T-helper 17 cell (primary cell): ENCODE results near the gene PKP1. TPM values are rescaled to one million over a fixed set of nuclear protein-coding genes. Genes with fewer than 3 reads are reported as not detected.

Experiments
- ATAC-seq: fragments of 150-1000 bp; cut with Tn5 transposase; 2 replicates; pipeline ENCODE4 v1.10.0; 2021; ENCODE audit warnings: mild to moderate bottlenecking, moderate library complexity
- DNase-seq, 3 donors: peaks; one replicate each; pipeline versions ENCODE4 v3.0.0 to v3.0.0-alpha.2; 2020 to 2021
- H3K9me3 ChIP-seq: one replicate; pipeline ENCODE4 v1.7.0; 2013; ENCODE audit warnings: low read length, mild to moderate bottlenecking; ENCODE audit not compliant: control insufficient read depth, poor library complexity, severe bottlenecking
- H3K27ac Mint-ChIP-seq: one replicate; pipeline ENCODE4 v1.8.0; 2022; ENCODE audit warnings: mild to moderate bottlenecking, moderate library complexity, mixed read lengths
- H3K27me3 Mint-ChIP-seq: one replicate; pipeline ENCODE4 v1.8.0; 2022; ENCODE audit warnings: mixed read lengths
- H3K36me3 Mint-ChIP-seq: one replicate; pipeline ENCODE4 v1.8.0; 2022; ENCODE audit warnings: low read depth, mixed read lengths
- H3K4me1 Mint-ChIP-seq: one replicate; pipeline ENCODE4 v1.8.0; 2022; ENCODE audit warnings: mild to moderate bottlenecking, mixed read lengths
- H3K4me3 Mint-ChIP-seq: one replicate; pipeline ENCODE4 v1.8.0; 2022; ENCODE audit warnings: mild to moderate bottlenecking, moderate library complexity, mixed read lengths
- total RNA-seq, 4 donors: library from RNA in 2 of 4; stranded (reverse) in 2 of 4; gene quantifications; one replicate each; pipeline ENCODE4 v1.2.3 and lab custom pipeline; 2022 to 2026

The PKP1 gene
- total RNA-seq, 2 donors from 2014 or later: not detected

DNA sequence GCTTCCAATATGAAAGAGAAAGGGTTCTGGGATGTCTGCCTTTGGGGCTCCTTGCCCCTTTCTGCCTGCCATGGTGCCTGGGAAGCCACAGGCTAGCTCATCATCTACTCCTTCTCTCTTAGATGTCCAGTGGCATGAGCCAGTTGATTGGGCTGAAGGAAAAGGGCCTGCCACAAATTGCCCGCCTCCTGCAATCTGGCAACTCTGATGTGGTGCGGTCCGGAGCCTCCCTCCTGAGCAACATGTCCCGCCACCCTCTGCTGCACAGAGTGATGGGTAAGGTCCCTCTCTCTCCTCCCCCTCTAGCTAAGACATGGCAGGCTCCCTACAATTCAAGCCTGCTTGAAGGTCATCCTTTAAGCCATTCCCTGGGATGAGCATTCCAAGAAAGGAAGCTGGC lies 41.0 kb downstream of the PKP1 start:
- H3K36me3 Mint-ChIP-seq: no peaks in the 10 kb centered on the region
- ATAC-seq (no peak), DNase-seq (no peak)
- H3K27ac Mint-ChIP-seq: no peak overlapping the region
- peaks cover 2% of the 10 kb centered on the region for H3K4me1 Mint-ChIP-seq
- H3K27me3 Mint-ChIP-seq: peaks cover 31% of the 10 kb centered on the region
- H3K9me3 ChIP-seq: no peaks in the 10 kb centered on the region
- no peak overlapping the region for H3K4me3 Mint-ChIP-seq

DNA sequence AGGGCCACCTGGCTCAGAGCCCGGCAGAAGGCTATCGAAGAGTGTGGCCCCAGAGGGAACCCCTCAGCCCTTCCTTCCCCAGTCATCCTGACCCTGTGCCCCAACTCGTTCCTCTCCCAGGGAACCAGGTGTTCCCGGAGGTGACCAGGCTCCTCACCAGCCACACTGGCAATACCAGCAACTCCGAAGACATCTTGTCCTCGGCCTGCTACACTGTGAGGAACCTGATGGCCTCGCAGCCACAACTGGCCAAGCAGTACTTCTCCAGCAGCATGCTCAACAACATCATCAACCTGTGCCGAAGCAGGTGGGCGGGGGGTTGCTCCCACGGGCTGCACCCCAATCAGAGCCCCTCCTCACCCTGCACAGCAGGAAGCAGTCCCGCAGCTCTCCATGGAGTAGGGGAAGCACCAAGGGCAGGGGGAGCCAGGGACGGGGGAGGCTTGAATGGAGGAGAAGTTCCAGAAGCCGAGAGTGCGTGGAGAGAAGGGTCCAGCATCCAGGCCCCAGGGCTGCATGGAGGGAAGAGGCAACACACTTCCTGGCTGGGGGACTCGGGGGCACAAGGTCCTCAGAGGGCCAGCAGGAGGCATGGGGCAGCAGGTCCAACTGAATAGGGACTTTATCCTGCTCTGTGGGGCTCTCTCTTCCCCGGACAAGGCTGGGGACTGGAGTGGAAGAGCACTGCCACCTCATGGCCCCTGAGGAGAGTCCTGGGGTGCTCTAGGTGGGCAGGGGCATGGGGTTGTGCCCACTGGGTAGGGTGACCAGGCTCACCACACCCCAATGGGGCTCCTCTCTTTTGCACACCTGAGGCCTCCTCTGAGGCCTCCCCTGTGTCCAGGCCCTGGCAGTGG lies 41.7 kb downstream of the PKP1 start:
- no peaks in the 10 kb centered on the region for H3K9me3 ChIP-seq
- no peak overlapping the region for H3K27ac Mint-ChIP-seq
- no peaks in the 10 kb centered on the region for H3K36me3 Mint-ChIP-seq
- H3K4me3 Mint-ChIP-seq: no peak overlapping the region
- DNase-seq (no peak), ATAC-seq (no peak)
- H3K4me1 Mint-ChIP-seq: no peaks in the 10 kb centered on the region
- peaks cover 31% of the 10 kb centered on the region for H3K27me3 Mint-ChIP-seq

DNA sequence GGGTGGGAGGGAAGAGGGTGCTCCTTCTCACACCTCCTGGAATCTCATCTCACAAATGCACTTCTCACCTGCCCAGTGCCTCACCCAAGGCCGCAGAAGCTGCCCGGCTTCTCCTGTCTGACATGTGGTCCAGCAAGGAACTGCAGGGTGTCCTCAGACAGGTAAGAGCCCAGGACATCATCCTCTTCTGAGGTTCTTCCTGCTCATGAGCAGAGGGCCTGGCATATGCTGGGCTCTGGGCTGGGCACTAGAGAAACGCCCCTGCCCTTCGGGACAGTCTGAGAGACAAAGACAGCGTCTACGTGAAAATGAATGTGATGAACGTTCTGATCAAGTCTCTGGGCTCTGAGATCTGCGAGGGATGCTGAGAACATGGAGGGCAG lies 42.4 kb downstream of the PKP1 start:
- no peak overlapping the region for H3K27ac Mint-ChIP-seq
- DNase-seq: no peak

DNA sequence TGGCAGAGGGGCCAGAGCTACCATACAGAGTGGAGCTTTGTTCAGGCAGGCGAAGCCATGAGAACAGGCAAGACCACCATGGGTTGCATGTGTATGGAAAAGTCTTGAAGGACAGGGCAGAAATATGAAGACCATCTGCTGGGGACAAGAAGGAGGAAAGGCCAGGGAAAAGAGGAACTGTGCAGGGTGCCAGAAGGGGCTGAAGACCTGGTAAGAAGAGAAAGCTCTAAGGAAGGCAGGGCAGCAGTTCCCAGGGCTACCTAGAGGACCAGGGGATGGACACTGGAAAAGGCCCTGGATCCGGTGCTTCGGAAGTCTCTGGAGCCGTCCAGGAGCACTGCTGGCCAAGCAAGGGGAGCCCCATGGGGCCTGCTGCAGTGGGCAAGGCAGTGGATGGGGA lies 43.4 kb downstream of the PKP1 start:
- no peak for ATAC-seq
- Mint-ChIP-seq H3K27ac (no peak overlapping the region), H3K36me3 (no peaks in the 10 kb centered on the region), H3K27me3 (peaks cover 33% of the 10 kb centered on the region), H3K4me3 (no peak overlapping the region), H3K4me1 (no peaks in the 10 kb centered on the region)
- DNase-seq: no peak
- H3K9me3 ChIP-seq: no peaks in the 10 kb centered on the region

More for the DNA sequence above, 42.4 kb downstream of the PKP1 start:
- no peak overlapping the region for H3K4me3 Mint-ChIP-seq
- peaks cover 31% of the 10 kb centered on the region for H3K27me3 Mint-ChIP-seq
- H3K36me3 Mint-ChIP-seq: no peaks in the 10 kb centered on the region
- no peaks in the 10 kb centered on the region for H3K9me3 ChIP-seq
- no peak for ATAC-seq
- H3K4me1 Mint-ChIP-seq: no peaks in the 10 kb centered on the region

DNA sequence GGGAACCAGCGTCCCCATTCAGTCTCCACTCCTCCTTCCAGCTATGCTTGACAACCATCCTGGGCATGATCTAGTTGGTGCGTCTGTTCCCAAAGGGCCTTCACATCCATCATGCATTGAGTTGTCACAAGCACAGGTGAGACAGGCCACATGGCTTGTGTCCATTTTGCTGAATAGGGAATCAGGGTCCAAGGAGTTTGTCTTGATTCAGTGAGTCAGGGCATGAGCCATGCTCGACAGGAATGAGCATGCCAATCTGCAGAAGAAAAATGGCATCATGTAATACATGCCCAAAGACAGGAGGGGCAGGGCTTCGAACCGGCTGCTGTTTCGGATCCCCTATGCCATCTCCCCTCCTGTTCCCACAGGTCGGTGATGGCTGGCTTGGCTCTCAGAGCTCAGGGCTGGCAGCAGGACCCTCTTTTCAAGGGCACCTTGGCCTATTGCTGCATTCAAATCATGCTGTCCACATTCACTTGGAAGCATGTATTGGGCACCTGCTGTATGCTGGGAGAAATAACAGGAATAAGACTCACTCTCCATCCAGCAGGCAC lies 44.5 kb downstream of the PKP1 start:
- Mint-ChIP-seq H3K27ac (no peak overlapping the region), H3K4me3 (no peak overlapping the region), H3K36me3 (no peaks in the 10 kb centered on the region), H3K27me3 (peaks cover 35% of the 10 kb centered on the region), H3K4me1 (no peaks in the 10 kb centered on the region)
- H3K9me3 ChIP-seq: no peaks in the 10 kb centered on the region
- DNase-seq: no peak
- no peak for ATAC-seq

DNA sequence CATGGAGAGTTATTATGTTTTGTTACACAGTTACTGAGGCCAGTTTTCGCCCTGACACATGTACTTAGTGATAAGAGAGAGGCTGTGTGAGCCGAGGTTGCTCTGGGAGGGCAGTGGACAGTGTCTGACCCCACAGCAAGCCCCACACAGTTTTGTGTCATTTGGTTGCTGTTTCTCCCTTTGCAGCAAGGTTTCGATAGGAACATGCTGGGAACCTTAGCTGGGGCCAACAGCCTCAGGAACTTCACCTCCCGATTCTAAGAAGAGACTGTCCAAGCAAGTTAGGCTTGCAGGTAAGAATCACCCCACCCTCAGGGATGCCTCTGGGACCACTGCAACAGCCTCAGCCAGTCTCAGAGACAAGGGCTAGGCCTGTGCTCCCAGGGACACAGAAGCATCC lies 45.3 kb downstream of the PKP1 start:
- no peak for DNase-seq
- Mint-ChIP-seq H3K27me3 (peaks cover 29% of the 10 kb centered on the region), H3K27ac (no peak overlapping the region)

DNA sequence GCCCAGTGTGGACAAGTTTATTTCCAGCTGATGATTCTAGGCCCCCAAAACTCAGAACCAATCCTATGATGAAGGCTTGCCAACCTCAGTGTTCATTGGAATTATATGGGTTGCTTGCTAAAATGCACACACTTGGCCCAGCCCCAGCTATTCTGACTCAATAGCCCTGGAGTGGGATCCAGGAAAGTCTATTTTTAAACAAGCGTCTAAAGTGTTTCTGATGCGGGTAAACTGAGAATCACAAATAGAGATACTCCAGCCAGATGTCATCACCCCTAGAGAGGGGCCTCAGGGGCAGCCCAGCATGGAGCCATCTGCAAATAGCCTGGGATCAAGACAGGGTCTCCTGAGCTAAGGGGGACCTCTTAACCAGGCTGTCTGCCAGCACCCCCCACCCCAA lies 46.0 kb downstream of the PKP1 start:
- DNase-seq: no peak
- H3K36me3 Mint-ChIP-seq: no peaks in the 10 kb centered on the region
- H3K4me3 Mint-ChIP-seq: no peak overlapping the region
- no peaks in the 10 kb centered on the region for H3K4me1 Mint-ChIP-seq
- no peak for ATAC-seq
- peaks cover 26% of the 10 kb centered on the region for H3K27me3 Mint-ChIP-seq
- no peak overlapping the region for H3K27ac Mint-ChIP-seq
- no peaks in the 10 kb centered on the region for H3K9me3 ChIP-seq

More for the DNA sequence above, 45.3 kb downstream of the PKP1 start:
- H3K9me3 ChIP-seq: no peaks in the 10 kb centered on the region
- Mint-ChIP-seq H3K4me3 (no peak overlapping the region), H3K36me3 (no peaks in the 10 kb centered on the region), H3K4me1 (no peaks in the 10 kb centered on the region)
- ATAC-seq: no peak

DNA sequence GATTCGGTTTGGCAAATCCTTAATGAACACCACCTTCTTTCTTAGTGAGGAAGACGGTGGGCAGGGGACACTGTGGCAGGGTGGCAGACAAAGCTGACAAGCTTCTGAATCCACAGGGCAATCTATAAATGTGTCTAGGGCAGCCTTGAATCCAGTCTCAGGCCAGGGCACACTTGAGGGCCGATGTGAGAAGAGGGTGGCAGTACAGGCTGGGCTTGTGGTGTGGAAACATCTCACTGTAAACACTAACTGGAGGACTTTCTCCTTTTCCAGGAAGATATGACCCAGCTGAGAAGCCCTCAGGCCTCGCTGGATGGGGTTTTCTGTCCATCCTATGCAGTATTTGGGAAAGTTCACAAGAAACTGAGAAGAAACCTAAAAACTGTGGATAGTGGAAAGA lies 46.5 kb downstream of the PKP1 start:
- Mint-ChIP-seq H3K4me1 (no peaks in the 10 kb centered on the region), H3K36me3 (no peaks in the 10 kb centered on the region), H3K27me3 (peaks cover 31% of the 10 kb centered on the region), H3K27ac (peak overlapping the region; percentile 21), H3K4me3 (no peak overlapping the region)
- H3K9me3 ChIP-seq: no peaks in the 10 kb centered on the region
- ATAC-seq (no peak), DNase-seq (no peak)

DNA sequence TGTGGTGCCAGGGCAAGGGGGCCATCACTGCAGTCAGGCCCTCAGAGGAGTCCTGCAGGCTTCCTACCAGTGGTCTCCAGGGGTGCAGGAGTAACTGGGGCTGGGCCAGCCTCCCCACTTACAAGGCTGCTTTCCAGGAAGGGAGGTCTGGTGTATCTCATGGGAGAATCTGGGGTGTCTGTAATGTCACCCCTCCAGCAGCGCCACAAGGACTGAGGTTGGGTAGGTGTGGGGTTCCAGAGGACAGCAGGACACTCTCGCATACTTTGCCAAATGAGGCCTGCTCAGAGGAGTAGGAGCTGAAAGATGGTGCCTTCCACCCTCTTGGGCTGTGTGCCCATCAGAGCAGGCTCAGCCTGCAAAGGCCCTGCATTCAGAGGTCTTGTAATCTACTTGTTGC lies 47.2 kb downstream of the PKP1 start:
- ATAC-seq: no peak

DNA sequence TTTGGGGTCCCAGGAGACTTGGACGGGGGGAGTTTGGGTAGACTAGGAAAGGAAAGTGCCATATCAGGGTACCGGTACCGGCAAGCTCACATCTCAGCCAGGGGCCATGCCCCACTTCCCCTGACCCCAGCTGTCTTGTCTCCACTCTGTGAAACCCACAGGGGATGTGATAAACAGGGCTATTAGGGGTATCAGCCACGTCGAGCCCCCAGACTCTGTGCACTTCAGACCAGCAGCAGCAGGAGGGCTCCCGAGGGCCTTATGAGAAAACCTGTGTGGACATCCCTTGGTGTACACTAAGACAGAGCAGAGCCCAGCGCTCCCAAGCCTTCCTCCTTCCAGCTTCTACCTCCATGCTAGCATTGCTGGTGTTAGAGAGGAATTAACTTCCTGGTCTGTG lies 47.9 kb downstream of the PKP1 start:
- no peak overlapping the region for H3K27ac Mint-ChIP-seq
- ATAC-seq (no peak), DNase-seq (no peak)
- H3K9me3 ChIP-seq: no peaks in the 10 kb centered on the region
- H3K4me1 Mint-ChIP-seq: no peaks in the 10 kb centered on the region
- peaks cover 34% of the 10 kb centered on the region for H3K27me3 Mint-ChIP-seq
- no peak overlapping the region for H3K4me3 Mint-ChIP-seq
- no peaks in the 10 kb centered on the region for H3K36me3 Mint-ChIP-seq

More for the DNA sequence above, 47.2 kb downstream of the PKP1 start:
- no peaks in the 10 kb centered on the region for H3K36me3 Mint-ChIP-seq
- no peak overlapping the region for H3K27ac Mint-ChIP-seq
- no peak overlapping the region for H3K4me3 Mint-ChIP-seq
- H3K9me3 ChIP-seq: no peaks in the 10 kb centered on the region
- peaks cover 36% of the 10 kb centered on the region for H3K27me3 Mint-ChIP-seq
- no peak for DNase-seq
- H3K4me1 Mint-ChIP-seq: no peaks in the 10 kb centered on the region

DNA sequence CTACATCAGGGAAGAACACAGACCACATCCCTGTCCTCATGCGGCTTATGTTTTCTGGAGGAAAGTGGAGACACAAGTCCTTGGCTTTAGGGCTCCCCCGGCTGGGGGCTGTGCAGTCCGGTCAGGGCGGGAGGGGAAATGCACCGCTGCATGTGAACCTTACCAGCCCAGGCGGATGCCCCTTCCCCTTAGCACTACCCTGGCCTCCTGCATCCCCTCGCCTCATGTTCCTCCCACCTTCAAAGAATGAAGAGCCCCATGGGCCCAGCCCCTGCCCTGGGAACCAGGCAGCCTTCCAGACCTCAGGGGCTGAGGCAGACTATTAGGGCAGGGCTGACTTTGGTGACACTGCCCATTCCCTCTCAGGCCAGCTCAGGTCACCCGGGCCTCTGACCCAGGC lies 48.7 kb downstream of the PKP1 start:
- ATAC-seq (no peak), DNase-seq (no peak)
- no peaks in the 10 kb centered on the region for H3K9me3 ChIP-seq
- Mint-ChIP-seq H3K4me3 (no peak overlapping the region), H3K27ac (no peak overlapping the region), H3K4me1 (no peaks in the 10 kb centered on the region), H3K36me3 (no peaks in the 10 kb centered on the region), H3K27me3 (peaks cover 33% of the 10 kb centered on the region)

DNA sequence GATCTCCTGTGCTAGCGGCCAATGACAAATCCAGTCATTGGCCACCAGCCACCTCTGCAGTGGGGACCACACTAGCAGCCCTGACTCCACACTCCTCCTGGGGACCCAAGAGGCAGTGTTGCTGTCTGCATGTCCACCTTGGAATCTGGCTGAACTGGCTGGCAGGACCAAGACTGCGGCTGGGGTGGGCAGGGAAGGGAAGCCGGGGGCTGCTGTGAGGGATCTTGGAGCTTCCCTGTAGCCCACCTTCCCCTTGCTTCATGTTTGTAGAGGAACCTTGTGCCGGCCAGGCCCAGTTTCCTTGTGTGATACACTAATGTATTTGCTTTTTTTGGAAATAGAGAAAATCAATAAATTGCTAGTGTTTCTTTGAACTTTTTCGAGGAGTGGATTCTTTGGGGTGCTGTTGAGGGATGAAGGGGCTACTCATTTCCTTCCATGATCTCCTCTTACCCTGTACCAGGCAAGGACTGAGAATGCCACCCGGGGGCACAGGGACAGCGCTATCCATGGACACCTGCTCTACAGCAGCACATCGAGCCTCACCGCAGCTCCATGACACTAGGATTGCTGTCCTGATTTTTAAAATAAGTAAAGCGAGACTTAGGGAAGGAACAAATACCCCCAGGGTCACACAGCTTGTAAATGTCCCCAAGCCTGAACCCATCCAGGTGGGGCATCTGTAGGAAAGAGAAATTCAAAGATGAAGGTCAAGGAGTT lies 49.5 kb downstream of the PKP1 start:
- ATAC-seq (no peak), DNase-seq (no peak)
- Mint-ChIP-seq H3K27me3 (peaks cover 32% of the 10 kb centered on the region), H3K36me3 (no peaks in the 10 kb centered on the region), H3K4me3 (no peak overlapping the region), H3K27ac (no peak overlapping the region), H3K4me1 (no peaks in the 10 kb centered on the region)
- H3K9me3 ChIP-seq: no peaks in the 10 kb centered on the region

DNA sequence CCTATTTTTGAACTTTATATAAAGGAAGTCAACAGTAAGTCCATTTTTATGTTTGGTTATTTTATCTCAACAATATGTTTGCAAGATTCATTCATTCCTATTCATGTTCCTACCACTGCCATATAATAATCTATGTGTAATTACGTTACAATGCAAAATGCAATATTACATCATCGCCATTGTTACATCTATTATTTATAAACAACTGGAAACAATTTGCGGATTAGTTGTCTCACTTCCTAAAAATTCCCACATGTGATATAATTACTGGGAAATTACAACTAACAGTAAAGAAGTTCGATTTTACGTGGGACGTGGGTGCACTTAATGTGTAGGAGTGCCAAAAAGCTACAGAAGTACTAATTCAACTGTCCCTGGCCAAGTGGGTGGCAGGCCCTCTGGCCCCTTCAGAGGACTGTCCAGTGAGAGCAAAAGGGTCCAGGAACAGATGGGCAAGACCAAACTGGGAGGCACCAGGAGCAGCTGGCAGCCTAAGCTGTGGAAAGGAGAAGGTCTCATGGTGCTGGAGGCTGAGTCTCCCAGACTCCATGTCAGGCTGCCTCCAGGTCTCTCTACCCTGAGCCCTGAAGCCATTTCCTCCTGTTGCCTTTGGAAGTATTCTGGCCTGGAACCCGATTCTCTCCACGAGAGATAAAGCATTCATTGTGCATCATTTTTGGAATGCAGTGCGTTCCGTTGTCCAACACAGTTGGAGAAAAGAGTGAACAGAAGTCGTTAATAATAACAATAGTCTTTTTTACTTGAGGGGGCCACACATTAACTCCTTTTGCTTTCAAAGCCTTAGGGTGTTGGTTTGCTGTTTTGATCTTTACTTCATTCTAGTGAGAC lies 51.2 kb downstream of the PKP1 start:
- no peaks in the 10 kb centered on the region for H3K9me3 ChIP-seq
- Mint-ChIP-seq H3K27me3 (peaks cover 40% of the 10 kb centered on the region), H3K4me1 (no peaks in the 10 kb centered on the region), H3K4me3 (no peak overlapping the region), H3K36me3 (no peaks in the 10 kb centered on the region), H3K27ac (peak overlapping the region; percentile 75)
- ATAC-seq (no peak), DNase-seq (no peak)
